K562 (cell line): Measurements from ENCODE around the gene FOXO4. TPM values are rescaled to one million over a fixed set of nuclear protein-coding genes. Genes with fewer than 3 reads are reported as not detected.

Experiments used
- ATAC-seq: fragments of 200-7000 bp; cut with Tn5 transposase; 3 replicates; pipeline ENCODE4 v1.9.1; 2020; ENCODE audit warnings: moderate library complexity
- BruUV-seq: library from RNA; stranded (reverse); fragments of 400-500 nt; replicated peaks from 2 replicates; lab custom pipeline; 2021; lab: Mats Ljungman, UMichigan
- CTCF ChIA-PET: fragments of 300-600 bp; formaldehyde crosslinking; extraction: SDS; loops from one replicate; lab custom pipeline; 2021; ENCODE audit warnings: low intra/inter-chr PET ratio; lab: Yijun Ruan, JAX
- POLR2A ChIA-PET: fragments of 300-600, 350-650 bp; sonication (Branson Sonifier 250); formaldehyde crosslinking; extraction: SDS; loops from one replicate; lab custom pipeline; 2021; ENCODE audit warnings: antibody characterized with exemption, inconsistent platforms; lab: Yijun Ruan, JAX
- DNase-seq, 4 experiments: peaks; one replicate each; pipeline versions ENCODE4 v3.0.0 to v3.0.0-alpha.2; 2011 to 2018; ENCODE audit warnings: low spot score in 3 of 4, mixed read lengths in 3 of 4; ENCODE audit errors: extremely low read depth in 1 of 4
- FAIRE-seq: peaks from 2 replicates; lab custom pipeline; 2011; peaks lifted over from hg19 to GRCh38; lab: Jason Lieb, UNC
- H2AFZ ChIP-seq: 2 replicates; pipeline ENCODE4 v1.6.0; 2011; ENCODE audit warnings: low read depth, low read length, control low read depth, inconsistent platforms
- H3K27ac ChIP-seq: fragments of 200-600 bp; 3 replicates; pipeline ENCODE4 v1.8.0; 2011; ENCODE audit warnings: low read depth, mild to moderate bottlenecking, control low read depth, inconsistent platforms, low read length, moderate library complexity, mixed read lengths; ENCODE audit errors: extremely low read depth
- H3K27me3 ChIP-seq, 2 experiments: fragments of 300-600 bp in 1 of 2; 2 replicates in 1 of 2; 3 replicates in 1 of 2; pipeline versions ENCODE4 v1.6.0 to v1.8.0; 2011; ENCODE audit warnings: inconsistent platforms in 2 of 2, low read length in 2 of 2, mild to moderate bottlenecking in 1 of 2, mixed read lengths in 1 of 2, moderate library complexity in 1 of 2; ENCODE audit not compliant: control insufficient read depth in 2 of 2, insufficient read depth in 2 of 2
- H3K36me3 ChIP-seq: fragments of 300-600 bp; 3 replicates; pipeline ENCODE4 v1.8.0; 2011; ENCODE audit warnings: mild to moderate bottlenecking, low read length, inconsistent platforms; ENCODE audit not compliant: control insufficient read depth, insufficient read depth
- H3K4me1 ChIP-seq, 2 experiments: fragments of 200-600 bp in 1 of 2; replicated peaks in 1 of 2; 2 replicates in 1 of 2; 3 replicates in 1 of 2; pipeline versions ENCODE4 v1.5.1 to v1.8.0; 2011; ENCODE audit warnings: inconsistent platforms in 2 of 2, low read length in 2 of 2, mild to moderate bottlenecking in 1 of 2, mixed read lengths in 1 of 2, moderate library complexity in 1 of 2; ENCODE audit not compliant: control insufficient read depth in 2 of 2, insufficient read depth in 2 of 2
- H3K4me2 ChIP-seq: 2 replicates; pipeline ENCODE4 v1.6.1; 2011; ENCODE audit warnings: low read length, control low read depth, inconsistent platforms, mixed read lengths; ENCODE audit not compliant: insufficient read depth
- H3K4me3 ChIP-seq: fragments of 200-600 bp; sonication (generic), shearing (Covaris generic); 2 replicates; pipeline ENCODE4 v1.5.1; 2016; ENCODE audit warnings: control low read depth, inconsistent platforms
- H3K79me2 ChIP-seq: fragments of 200-600 bp; 3 replicates; pipeline ENCODE4 v1.8.0; 2011; ENCODE audit warnings: low read length, inconsistent platforms; ENCODE audit not compliant: control insufficient read depth, insufficient read depth
- H3K9ac ChIP-seq, 2 experiments: 2 replicates each; pipeline versions ENCODE4 v1.6.0 to v1.6.1; 2011; ENCODE audit warnings: low read depth in 2 of 2, low read length in 2 of 2, control low read depth in 1 of 2, inconsistent platforms in 1 of 2, mild to moderate bottlenecking in 1 of 2, mixed read lengths in 1 of 2; ENCODE audit not compliant: insufficient read depth in 1 of 2
- H3K9me1 ChIP-seq: one replicate; pipeline ENCODE4 v1.6.0; 2011; ENCODE audit warnings: inconsistent platforms, mild to moderate bottlenecking, low read length, moderate library complexity; ENCODE audit not compliant: control insufficient read depth, insufficient read depth
- H3K9me3 ChIP-seq: replicated peaks from 2 replicates; pipeline ENCODE4 v1.5.1; 2011; ENCODE audit warnings: low read depth, low read length, inconsistent platforms; ENCODE audit not compliant: control insufficient read depth, insufficient read depth
- H4K20me1 ChIP-seq: replicated peaks from 2 replicates; pipeline ENCODE4 v1.6.1; 2011; ENCODE audit warnings: low read length, inconsistent platforms, mixed read lengths; ENCODE audit not compliant: control insufficient read depth, insufficient read depth
- C11orf30 ChIP-seq: fragments of 450-650 bp; IDR thresholded peaks from 2 replicates; pipeline ENCODE4 v1.6.1; 2016; ENCODE audit warnings: low read depth, mild to moderate bottlenecking
- MBD2 ChIP-seq: sonication (generic); IDR thresholded peaks from 2 replicates; pipeline ENCODE4 v1.6.1; 2016; ENCODE audit warnings: low read depth, borderline replicate concordance
- NR1H2 ChIP-seq: sonication (generic); formaldehyde crosslinking; IDR thresholded peaks from 2 replicates; pipeline ENCODE4 v1.4.0; 2020; ENCODE audit warnings: mild to moderate bottlenecking, missing genetic modification reagents
- PHB2 ChIP-seq: fragments of 450-650 bp; IDR thresholded peaks from 2 replicates; pipeline ENCODE4 v1.6.1; 2017; ENCODE audit warnings: low read depth
- ZBTB1 ChIP-seq: sonication (generic); formaldehyde crosslinking; IDR thresholded peaks from 2 replicates; pipeline ENCODE4 v1.8.1; 2023; ENCODE audit warnings: missing genetic modification reagents, low read depth, mild to moderate bottlenecking, borderline replicate concordance
- WGBS: fragments of 100-300 bp; shearing (Covaris generic); methylation state at CpG from one replicate; pipeline ENCODE4 v1.1.6; 2016; ENCODE audit warnings: low coverage, mixed read lengths; ENCODE audit not compliant: insufficient coverage; ENCODE audit errors: missing lambda C conversion rate; 5-methylcytosine and 5-hydroxymethylcytosine counted together
- in situ Hi-C: fragments of 300-500 bp; cut with MboI; formaldehyde crosslinking; loops from 4 replicates; pipeline ENCODE4 v1.15.0; 2018; ENCODE audit warnings: inconsistent platforms, mixed read lengths
- intact Hi-C: fragments of 100-400 bp; cut with micrococcal nuclease; formaldehyde crosslinking; loops from 2 replicates; pipeline ENCODE4 v1.14.2; 2022
- polyA plus RNA-seq, 8 experiments: library from polyadenylated mRNA; depleted of rRNA in 4 of 8; stranded (reverse) in 5 of 8; unstranded in 3 of 8; fragments of >200 nt; fragmentation: Nextera tagmentation in 2 of 8; fragmentation: Illumina TruSeq in 1 of 8; extraction: Ambion mirVana in 2 of 8; extraction: Trizol in 1 of 8; gene quantifications; 2 replicates each; pipeline versions ENCODE4 v1.2.1 to v1.2.3, GENCODE V29; 2011 to 2014; ENCODE audit warnings: inconsistent platforms in 1 of 8, missing spikeins in 1 of 8
- total RNA-seq, 7 experiments: library from RNA; depleted of rRNA in 6 of 7; stranded (reverse); fragments of >200 nt in 6 of 7; fragmentation: Illumina TruSeq in 2 of 7; extraction: Trizol in 2 of 7; gene quantifications; 2 replicates each; pipeline versions ENCODE4 v1.2.1 to v1.2.3, GENCODE V29; 2011 to 2021; ENCODE audit warnings: low replicate concordance in 1 of 7
- TF ChIP-seq, protein P1 (sequence below): fragments of 450-650 bp; formaldehyde crosslinking; conservative IDR thresholded peaks from 2 replicates; pipeline ENCODE4 v1.4.0; 2022; ENCODE audit warnings: mild to moderate bottlenecking, missing genetic modification characterization
- TF ChIP-seq, protein P2 (sequence below): fragments of 250-450 bp; sonication (Bioruptor Pico); IDR thresholded peaks from 2 replicates; pipeline ENCODE4 v1.4.0; 2020

FOXO4 gene
- total and polyA plus RNA-seq, 9 of the 15 experiments (the other 6 are each of a cell fraction or from before 2014, with no cell fraction given), result 0.13 to 26.6 (median 8.5) TPM

DNA sequence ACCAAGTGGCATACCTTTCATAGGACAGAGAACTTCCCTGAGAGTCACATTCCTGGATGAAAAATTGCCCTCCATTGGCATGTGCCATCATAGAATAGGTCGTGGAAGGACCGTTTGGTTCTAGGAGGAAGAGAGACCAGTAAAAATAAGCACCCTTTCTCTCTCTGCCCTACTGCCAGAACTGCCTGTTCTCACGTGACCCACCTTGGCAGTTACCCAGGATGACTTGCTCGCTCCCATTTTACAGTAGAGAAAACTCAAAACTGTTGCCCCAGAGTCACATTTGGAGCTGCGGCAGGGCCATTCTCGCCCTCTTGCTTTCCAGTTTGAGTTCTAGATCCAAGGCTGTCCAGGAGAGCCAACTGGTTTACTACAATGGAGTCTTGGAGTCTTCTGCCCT is 47.9 kb downstream of the FOXO4 start:
- H3K27me3 ChIP-seq, result no peaks in the 10 kb centered on the region
- H2AFZ ChIP-seq, result no peak overlapping the region
- H3K27ac ChIP-seq, result no peak overlapping the region
- BruUV-seq, result TSS peak; percentile 30
- H3K4me2 ChIP-seq, result no peak overlapping the region
- WGBS, result 81% methylated on average over 5 of the region's 6 CpGs
- CTCF ChIA-PET, result no interaction called here
- H3K9me3 ChIP-seq, result no peaks in the 10 kb centered on the region
- TF ChIP-seq ZBTB1 (CRISPR knock-in tag), result no peak
- TF ChIP-seq, protein P1, sequence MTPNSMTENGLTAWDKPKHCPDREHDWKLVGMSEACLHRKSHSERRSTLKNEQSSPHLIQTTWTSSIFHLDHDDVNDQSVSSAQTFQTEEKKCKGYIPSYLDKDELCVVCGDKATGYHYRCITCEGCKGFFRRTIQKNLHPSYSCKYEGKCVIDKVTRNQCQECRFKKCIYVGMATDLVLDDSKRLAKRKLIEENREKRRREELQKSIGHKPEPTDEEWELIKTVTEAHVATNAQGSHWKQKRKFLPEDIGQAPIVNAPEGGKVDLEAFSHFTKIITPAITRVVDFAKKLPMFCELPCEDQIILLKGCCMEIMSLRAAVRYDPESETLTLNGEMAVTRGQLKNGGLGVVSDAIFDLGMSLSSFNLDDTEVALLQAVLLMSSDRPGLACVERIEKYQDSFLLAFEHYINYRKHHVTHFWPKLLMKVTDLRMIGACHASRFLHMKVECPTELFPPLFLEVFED, result no peak
- no peak for TF ChIP-seq PHB2
- TF ChIP-seq, protein P2, sequence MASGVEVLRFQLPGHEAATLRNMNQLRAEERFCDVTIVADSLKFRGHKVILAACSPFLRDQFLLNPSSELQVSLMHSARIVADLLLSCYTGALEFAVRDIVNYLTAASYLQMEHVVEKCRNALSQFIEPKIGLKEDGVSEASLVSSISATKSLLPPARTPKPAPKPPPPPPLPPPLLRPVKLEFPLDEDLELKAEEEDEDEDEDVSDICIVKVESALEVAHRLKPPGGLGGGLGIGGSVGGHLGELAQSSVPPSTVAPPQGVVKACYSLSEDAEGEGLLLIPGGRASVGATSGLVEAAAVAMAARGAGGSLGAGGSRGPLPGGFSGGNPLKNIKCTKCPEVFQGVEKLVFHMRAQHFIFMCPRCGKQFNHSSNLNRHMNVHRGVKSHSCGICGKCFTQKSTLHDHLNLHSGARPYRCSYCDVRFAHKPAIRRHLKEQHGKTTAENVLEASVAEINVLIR (CRISPR knock-in tag), result no peak
- no peak for TF ChIP-seq C11orf30
- TF ChIP-seq NR1H2 (CRISPR knock-in tag), result no peak
- TF ChIP-seq MBD2, result no peak
- H3K9me1 ChIP-seq, result peaks cover 2% of the 10 kb centered on the region
- POLR2A ChIA-PET, result interaction anchor here (1.0 kb wide), 1 partner anchor 26 kb away, joined by 5 read pairs; the partner anchor contains the start of gene MED12
- intact Hi-C loops (no loop called here), in situ Hi-C loops (no loop called here)
- H3K36me3 ChIP-seq, result peaks cover 36% of the 10 kb centered on the region
- ATAC-seq (no peak), FAIRE-seq (no peak), DNase-seq (no peak)
- H3K4me3 ChIP-seq, result no peak overlapping the region
- H4K20me1 ChIP-seq, result no peaks in the 10 kb centered on the region
- no peak overlapping the region for H3K9ac ChIP-seq
- H3K4me1 ChIP-seq, result peaks cover 10 to 43% of the 10 kb centered on the region in 2 experiments; a peak in 4 of 5 replicates
- no peaks in the 10 kb centered on the region for H3K79me2 ChIP-seq
